CMK (cell line): ENCODE data around the gene HCRT.
"Not testable (repeated sequence)": the region's sequence is repeated elsewhere in the genome, so short reads cannot be mapped to it uniquely, and the experiment has no call there.

Source experiments
- DNase-seq: peaks from one replicate; pipeline ENCODE4 v3.0.0-alpha.2; 2010; ENCODE audit warnings: low read depth

Gene HCRT

GRCh38 chr17:42197564-42198156, 12.4 kb upstream of the HCRT start:
- no peak for DNase-seq

DNA sequence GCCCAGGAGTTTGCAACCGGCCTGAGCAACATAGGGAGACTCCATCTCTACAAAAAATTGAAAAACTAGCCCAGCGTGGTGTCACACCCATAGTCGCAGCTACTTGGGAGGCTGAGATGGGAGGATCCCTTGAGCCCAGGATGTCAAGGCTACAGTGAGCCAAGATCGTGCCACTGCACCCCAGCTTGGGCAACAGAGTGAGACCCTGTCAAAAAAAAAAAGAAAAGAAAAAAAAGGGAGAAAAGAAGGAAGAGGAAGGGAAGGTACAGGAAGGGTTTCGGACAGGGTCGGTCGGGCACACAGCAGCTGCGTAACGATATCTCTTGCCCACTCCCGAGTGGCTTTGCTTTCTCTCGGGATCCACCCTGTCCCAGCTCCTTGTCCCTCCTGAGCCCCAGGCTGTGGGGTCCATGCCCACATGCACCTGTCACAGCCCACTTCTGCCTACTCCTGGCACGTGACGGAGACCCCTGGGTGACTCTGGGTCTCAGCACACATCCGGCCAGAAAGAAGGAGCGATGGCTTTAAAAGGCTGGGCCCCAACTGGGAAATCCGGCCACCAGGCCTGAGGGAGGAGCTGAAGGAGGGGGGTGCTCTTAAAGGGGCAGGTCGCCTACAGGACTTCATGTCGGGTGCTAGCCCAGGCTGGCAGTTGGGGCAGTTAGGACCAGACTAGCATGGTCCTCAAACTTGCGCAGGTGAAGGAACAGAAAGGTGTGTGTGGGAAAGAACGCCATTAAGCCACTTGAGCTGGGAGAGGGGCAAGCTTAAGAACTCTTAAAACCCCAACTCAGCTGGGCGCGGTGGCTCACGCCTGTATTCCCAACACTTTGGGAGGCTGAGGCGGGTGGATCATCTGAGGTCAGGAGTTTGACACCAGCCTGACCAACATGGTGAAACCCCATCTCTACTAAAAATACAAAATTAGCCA, 9.0 kb upstream of the HCRT start, which contains the start of gene GHDC:
Gene GHDC, minus strand, starts transcription at position 526 of the 931 bp plus-strand sequence. CDS start 913 bp downstream, outside the sequence.
- peak; percentile 61 for DNase-seq

DNA sequence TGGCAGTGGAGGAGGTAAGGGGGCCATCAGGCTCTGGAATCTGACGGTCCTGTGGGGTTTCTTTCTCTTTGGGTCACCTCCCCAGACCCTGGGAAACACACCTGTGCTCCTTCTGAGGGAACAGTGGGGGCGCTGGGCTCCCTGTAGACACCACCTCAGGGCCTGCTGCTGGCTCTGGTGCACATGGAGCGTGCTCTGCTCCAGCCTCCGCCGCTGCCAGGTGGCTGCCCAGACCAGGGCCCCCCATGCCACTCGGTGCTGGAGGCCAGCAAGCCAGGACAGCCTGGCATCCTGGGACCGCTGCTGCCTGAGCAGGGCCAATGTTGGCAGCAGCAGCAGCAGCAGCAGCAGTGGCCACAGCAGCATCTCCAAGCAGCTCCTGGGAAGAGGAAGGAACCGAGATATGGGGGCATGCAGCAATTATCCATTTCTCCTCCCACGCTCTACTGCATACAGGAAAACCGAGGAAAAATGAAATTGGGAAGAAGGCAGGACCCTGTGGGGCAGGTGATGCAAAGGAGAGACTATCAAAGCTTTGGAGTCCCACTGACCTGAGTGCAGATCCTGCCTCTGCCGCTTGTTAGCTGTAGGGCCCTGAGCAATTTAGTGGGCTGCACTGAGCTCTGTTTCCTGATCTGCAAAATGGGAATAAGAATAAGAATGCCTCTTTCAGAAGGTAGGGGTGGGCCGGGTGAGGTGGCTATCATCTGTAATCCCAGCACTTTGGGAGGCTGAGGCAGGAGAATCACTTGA, 8.1 kb upstream of the HCRT start:
- DNase-seq = no peak

- no peak for DNase-seq
Observed at GRCh38 chr17:42192189-42193126, 7.2 kb upstream of the HCRT start.

DNA sequence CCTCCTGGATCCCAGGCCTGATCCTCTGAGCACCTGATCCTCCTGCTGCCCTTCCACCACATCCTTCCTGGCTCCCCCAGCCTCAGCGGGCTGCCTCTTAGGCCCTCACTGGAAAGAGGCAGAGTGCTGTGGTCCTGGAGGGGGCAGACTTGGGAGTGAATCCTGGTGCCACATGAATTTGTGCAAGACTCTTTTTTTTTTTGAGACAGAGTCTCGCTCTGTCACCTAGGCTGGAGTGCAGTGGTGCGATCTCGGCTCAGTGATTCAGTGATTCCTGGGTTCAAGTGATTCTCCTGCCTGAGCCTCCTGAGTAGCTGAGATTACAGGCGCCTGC, 6.0 kb upstream of the HCRT start:
- no peak for DNase-seq

DNA sequence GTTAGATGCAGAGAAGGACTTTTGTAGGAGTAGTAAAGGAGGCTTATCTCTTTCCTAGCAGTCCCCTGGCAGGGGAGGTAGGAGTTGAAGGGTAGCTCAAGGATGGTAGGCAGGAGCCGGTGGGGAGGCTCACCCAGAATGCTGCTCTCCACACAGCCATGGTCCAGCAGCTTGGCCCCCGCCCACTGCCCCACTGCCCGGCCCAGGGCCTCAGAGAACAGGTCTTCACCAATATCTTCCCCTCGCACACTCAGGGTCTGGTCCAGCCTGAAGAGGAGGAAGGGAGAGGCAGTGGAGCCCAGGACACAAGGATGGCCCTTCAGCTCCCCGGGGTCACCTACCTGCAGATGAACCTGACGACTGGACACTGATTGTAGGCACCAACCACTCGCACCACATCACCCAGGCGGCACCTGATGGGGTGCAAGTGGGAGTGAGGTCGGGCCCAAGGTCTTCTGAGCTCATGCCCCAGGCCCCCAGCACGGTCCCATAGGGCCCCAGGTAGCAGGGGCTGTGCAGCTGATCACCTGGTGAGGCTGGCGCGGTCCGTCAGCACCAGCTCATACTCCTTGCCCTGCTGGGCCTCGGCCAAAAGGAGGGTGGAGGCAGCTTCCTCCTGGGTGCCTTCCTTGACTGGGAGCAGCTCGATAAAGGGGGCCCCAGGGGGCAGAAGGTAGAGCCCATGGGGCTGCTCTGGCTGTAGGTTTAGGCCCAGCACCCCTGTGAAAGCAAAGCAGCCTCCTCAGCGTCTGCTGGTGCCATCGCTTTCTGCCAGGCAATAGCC, 5.4 kb upstream of the HCRT start:
- no peak for DNase-seq

DNA sequence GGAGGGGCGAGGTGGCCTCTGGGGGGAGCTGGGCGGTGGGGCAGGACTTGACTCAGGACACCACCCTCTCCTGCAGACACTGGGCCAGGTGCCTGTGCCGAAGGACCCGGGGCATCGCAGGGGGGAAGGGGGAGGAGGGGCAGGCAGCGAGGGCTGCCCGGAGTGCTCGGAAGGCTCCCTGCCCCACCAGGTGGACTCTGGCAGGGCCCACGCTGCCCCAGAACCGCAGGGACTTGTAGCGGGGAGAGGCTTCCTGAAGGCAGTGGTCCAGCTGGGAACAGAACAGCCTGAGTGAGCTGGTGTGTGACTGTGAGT, 4.4 kb upstream of the HCRT start:
- DNase-seq = no peak

- no peak for DNase-seq
Observed at GRCh38 chr17:42188749-42189650, 3.7 kb upstream of the HCRT start.

GRCh38 chr17:42187833-42188232, 2.6 kb upstream of the HCRT start:
- DNase-seq = no peak

GRCh38 chr17:42186191-42186590, 939 bp upstream of the HCRT start:
- not testable (repeated sequence) for DNase-seq

- DNase-seq = no peak
Observed at GRCh38 chr17:42185621-42185930, 324 bp upstream of the HCRT start.

- peak; percentile 74 for DNase-seq
Observed at GRCh38 chr17:42183741-42184711, 1.2 kb downstream of the HCRT start.

DNA sequence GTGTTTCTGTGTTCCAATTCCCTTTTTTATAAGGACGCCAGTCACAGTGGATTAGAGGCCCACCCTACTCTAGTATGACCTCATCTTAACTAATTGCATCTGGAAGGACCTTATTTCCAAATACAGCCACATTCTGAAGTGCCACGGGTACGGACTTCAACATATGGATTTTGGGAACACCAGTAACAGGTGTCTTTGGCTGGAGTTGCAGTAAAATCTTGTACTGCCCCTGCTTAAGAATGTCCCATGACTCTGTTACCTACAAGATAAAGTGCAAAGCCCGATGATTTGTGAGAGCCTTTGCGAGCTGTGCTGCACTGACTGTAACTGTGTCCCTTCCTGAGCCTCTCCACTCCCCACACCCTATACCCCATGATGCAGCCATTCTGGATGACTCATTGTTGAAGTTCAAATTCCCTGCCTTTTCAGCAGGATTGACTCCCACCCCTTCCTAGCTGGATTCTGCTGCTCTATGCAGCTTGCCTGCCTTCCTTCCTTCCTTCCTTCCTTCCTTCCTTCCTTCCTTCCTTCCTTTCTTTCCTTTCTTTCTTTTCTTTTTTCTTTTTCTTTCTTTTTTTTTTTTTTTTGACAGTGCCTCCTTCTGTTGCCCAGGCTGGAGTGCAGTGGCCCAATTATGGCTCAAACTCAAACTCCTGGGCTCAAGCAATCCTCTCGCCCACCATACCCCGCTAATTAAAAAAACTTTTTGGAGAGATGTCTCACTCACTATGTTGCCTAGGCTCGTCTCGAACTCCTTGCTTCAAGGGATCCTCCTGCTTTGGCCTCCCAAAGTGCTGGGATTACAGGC, 2.1 kb downstream of the HCRT start:
- DNase-seq = no peak

- no peak for DNase-seq
Observed at GRCh38 chr17:42181851-42182207, 3.4 kb downstream of the HCRT start.

GRCh38 chr17:42180922-42181850, 4.1 kb downstream of the HCRT start, which contains the start of gene KCNH4:
Gene KCNH4, minus strand, starts transcription at chr17:42181142. Its CDS starts 197 bp downstream, at chr17:42180945.
- DNase-seq = peak; percentile 89

DNA sequence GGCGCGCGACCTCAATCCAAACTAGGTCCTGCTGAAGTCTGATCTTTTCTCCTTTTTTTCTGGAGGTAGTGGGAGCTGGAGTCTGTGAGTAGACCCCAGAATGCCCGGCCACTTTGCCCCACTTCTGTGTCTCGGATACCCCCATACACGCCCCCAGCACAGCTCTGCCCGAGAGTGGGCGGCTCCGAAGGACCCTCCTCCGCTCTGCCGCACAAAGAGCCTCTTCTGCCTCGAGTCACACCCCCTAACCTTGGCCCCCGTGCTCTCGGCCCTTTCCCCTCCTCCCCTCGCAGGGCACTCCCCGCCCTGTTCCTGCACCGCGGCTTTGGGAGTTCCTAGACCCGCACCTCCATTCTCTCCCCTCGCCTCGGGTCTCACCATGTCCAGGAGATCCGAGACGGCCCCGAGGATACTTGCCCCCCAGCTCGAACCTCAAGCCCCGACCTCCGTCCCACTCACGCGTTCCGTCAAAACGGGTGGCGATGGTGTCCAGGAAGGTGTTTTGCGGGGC, 4.8 kb downstream of the HCRT start:
- DNase-seq = no peak
